ENCODE measurements around the gene IL1RAPL2. TPM values are rescaled to one million over a fixed set of nuclear protein-coding genes. Genes with fewer than 3 reads are reported as not detected.
"Not testable (repeated sequence)": the region's sequence is repeated elsewhere in the genome, so short reads cannot be mapped to it uniquely, and the experiment has no call there.

The IL1RAPL2 gene
- total RNA-seq, 1 donor from 2014 or later = not detected

- DNase-seq (ENCODE audit: low spot score); intact Hi-C loops (cut with DNase I): not testable (repeated sequence)
Observed at GRCh38 chrX:105115596-105116320, 549.8 kb downstream of the IL1RAPL2 start.

- intact Hi-C loops (cut with DNase I) = no loop called here
- no peak for DNase-seq (ENCODE audit: low spot score)
Observed at GRCh38 chrX:105116486-105116885, 550.5 kb downstream of the IL1RAPL2 start.

- intact Hi-C loops (cut with DNase I) = no loop called here
- no peak for DNase-seq (ENCODE audit: low spot score)
Observed at GRCh38 chrX:105117621-105118020, 551.6 kb downstream of the IL1RAPL2 start.

GRCh38 chrX:105120463-105120862 lies 554.5 kb downstream of the IL1RAPL2 start:
- intact Hi-C loops (cut with DNase I) = no loop called here
- DNase-seq (ENCODE audit: low spot score) = no peak

- intact Hi-C loops (cut with DNase I) = no loop called here
Observed at GRCh38 chrX:105121186-105121585, 555.2 kb downstream of the IL1RAPL2 start.

GRCh38 chrX:105126201-105126600 lies 560.2 kb downstream of the IL1RAPL2 start:
- no peak for DNase-seq (ENCODE audit: low spot score)
- intact Hi-C loops (cut with DNase I) = no loop called here

More at GRCh38 chrX:105121186-105121585, 555.2 kb downstream of the IL1RAPL2 start:
- no peak for DNase-seq (ENCODE audit: low spot score)

GRCh38 chrX:105134273-105134672 lies 568.3 kb downstream of the IL1RAPL2 start:
- intact Hi-C loops (cut with DNase I) = no loop called here
- DNase-seq (ENCODE audit: low spot score) = no peak

- no peak for DNase-seq (ENCODE audit: low spot score)
- intact Hi-C loops (cut with DNase I) = no loop called here
Observed at GRCh38 chrX:105136786-105137185, 570.8 kb downstream of the IL1RAPL2 start.

- intact Hi-C loops (cut with DNase I) = no loop called here
- no peak for DNase-seq (ENCODE audit: low spot score)
Observed at GRCh38 chrX:105150036-105150435, 584.0 kb downstream of the IL1RAPL2 start.

GRCh38 chrX:105150557-105150956 lies 584.6 kb downstream of the IL1RAPL2 start:
- intact Hi-C loops (cut with DNase I) = no loop called here
- no peak for DNase-seq (ENCODE audit: low spot score)

GRCh38 chrX:105167233-105167632 lies 601.2 kb downstream of the IL1RAPL2 start:
- intact Hi-C loops (cut with DNase I) = no loop called here
- no peak for DNase-seq (ENCODE audit: low spot score)

GRCh38 chrX:105168577-105168976 lies 602.6 kb downstream of the IL1RAPL2 start:
- no peak for DNase-seq (ENCODE audit: low spot score)
- intact Hi-C loops (cut with DNase I) = no loop called here

- intact Hi-C loops (cut with DNase I) = no loop called here
- DNase-seq (ENCODE audit: low spot score) = no peak
Observed at GRCh38 chrX:105173071-105173470, 607.1 kb downstream of the IL1RAPL2 start.

- intact Hi-C loops (cut with DNase I) = no loop called here
- no peak for DNase-seq (ENCODE audit: low spot score)
Observed at GRCh38 chrX:105179644-105180043, 613.6 kb downstream of the IL1RAPL2 start.

GRCh38 chrX:105189093-105189492 lies 623.1 kb downstream of the IL1RAPL2 start:
- no peak for DNase-seq (ENCODE audit: low spot score)
- intact Hi-C loops (cut with DNase I) = no loop called here

GRCh38 chrX:105190252-105190853 lies 624.4 kb downstream of the IL1RAPL2 start:
- intact Hi-C loops (cut with DNase I) = loop anchor here (10.0 kb wide), 1 partner anchor 514 kb away; no protein-coding TSS in a partner anchor
- DNase-seq (ENCODE audit: low spot score) = no peak

- intact Hi-C loops (cut with DNase I) = loop anchor here (10.0 kb wide), 1 partner anchor 513 kb away; no protein-coding TSS in a partner anchor
- DNase-seq (ENCODE audit: low spot score) = no peak
Observed at GRCh38 chrX:105191878-105192277, 625.9 kb downstream of the IL1RAPL2 start.

- no peak for DNase-seq (ENCODE audit: low spot score)
- intact Hi-C loops (cut with DNase I) = no loop called here
Observed at GRCh38 chrX:105209406-105209805, 643.4 kb downstream of the IL1RAPL2 start.

GRCh38 chrX:105210258-105210657 lies 644.3 kb downstream of the IL1RAPL2 start:
- no peak for DNase-seq (ENCODE audit: low spot score)
- intact Hi-C loops (cut with DNase I) = no loop called here

- no peak for DNase-seq (ENCODE audit: low spot score)
- intact Hi-C loops (cut with DNase I) = no loop called here
Observed at GRCh38 chrX:105211066-105211575, 645.1 kb downstream of the IL1RAPL2 start.

Data from cardiac septum (tissue), 1 donor.